RKO (cell line): ENCODE measurements around the gene TUBD1.
"Not testable (repeated sequence)": the region's sequence is repeated elsewhere in the genome, so short reads cannot be mapped to it uniquely, and the experiment has no call there.

Experiments used
- DNase-seq: peaks from one replicate; pipeline ENCODE4 v3.0.0-alpha.2; 2016; ENCODE audit warnings: low spot score

Gene TUBD1, protein sequence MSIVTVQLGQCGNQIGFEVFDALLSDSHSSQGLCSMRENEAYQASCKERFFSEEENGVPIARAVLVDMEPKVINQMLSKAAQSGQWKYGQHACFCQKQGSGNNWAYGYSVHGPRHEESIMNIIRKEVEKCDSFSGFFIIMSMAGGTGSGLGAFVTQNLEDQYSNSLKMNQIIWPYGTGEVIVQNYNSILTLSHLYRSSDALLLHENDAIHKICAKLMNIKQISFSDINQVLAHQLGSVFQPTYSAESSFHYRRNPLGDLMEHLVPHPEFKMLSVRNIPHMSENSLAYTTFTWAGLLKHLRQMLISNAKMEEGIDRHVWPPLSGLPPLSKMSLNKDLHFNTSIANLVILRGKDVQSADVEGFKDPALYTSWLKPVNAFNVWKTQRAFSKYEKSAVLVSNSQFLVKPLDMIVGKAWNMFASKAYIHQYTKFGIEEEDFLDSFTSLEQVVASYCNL

GRCh38 chr17:59892924-59893675 lies at the start of gene TUBD1, which contains the start of gene RPS6KB1:
Gene TUBD1, minus strand, starts transcription at chr17:59892943. Its CDS starts 1,941 bp downstream, at chr17:59891002.
Gene RPS6KB1, plus strand, starts transcription at chr17:59893121. Its CDS starts 64 bp downstream, at chr17:59893185.
- DNase-seq = no peak

DNA sequence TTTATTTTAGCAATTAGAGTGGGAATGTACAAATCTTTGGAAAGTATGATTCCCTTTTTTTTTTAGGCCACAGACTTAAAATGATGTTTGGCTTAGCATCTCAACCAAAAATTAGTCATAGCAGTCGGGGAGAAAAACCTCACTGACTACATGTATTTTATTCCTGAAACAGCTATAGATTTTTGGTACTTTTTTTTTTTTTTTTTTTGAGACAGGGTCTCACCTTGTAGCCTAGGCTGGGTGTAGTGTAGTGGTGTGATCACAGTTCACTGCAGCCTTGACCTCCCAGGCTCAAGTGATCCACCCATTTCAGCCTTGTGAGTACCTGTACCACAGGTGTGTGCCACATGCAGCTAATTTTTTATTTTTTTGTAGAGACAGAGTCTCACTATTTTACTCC lies 48.4 kb upstream of the TUBD1 start:
- DNase-seq = no peak

DNA sequence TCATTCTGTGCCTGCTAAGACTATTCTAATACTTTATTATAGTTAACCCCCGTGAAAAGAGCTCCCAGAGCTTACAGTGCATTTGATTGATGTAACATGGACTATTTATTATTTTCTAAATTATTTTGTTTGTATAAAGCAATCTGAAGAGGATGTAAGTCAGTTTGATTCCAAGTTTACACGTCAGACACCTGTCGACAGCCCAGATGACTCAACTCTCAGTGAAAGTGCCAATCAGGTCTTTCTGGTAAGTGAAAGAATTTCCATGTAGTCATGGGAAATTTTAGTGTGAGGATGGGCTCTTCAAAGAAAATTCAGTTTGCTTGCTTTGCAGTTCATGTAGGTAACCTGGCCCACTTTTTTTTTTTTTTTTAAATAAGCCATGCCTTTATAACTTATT lies 48.0 kb upstream of the TUBD1 start:
- not testable (repeated sequence) for DNase-seq

GRCh38 chr17:59933317-59933716 lies 40.6 kb upstream of the TUBD1 start:
- not testable (repeated sequence) for DNase-seq

GRCh38 chr17:59930768-59931167 lies 38.0 kb upstream of the TUBD1 start:
- DNase-seq = not testable (repeated sequence)

DNA sequence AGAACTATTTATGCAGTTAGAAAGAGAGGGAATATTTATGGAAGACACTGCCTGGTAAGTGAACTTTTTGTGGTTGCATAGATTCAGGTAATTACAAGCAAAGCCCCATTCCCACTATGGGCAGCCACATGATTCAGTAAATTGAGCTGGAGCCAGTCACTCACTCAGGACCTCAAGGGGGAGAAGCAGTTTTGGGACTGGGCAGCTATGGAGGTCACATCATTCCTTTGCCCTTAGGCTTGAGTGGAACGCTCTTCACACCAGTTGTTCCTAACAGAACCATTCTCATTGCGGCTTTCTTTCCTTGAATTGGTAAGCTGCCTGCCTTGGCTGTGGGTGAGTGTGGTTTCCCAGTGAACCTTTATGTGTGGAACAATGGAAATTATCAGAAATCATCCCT lies 37.4 kb upstream of the TUBD1 start:
- not testable (repeated sequence) for DNase-seq

DNA sequence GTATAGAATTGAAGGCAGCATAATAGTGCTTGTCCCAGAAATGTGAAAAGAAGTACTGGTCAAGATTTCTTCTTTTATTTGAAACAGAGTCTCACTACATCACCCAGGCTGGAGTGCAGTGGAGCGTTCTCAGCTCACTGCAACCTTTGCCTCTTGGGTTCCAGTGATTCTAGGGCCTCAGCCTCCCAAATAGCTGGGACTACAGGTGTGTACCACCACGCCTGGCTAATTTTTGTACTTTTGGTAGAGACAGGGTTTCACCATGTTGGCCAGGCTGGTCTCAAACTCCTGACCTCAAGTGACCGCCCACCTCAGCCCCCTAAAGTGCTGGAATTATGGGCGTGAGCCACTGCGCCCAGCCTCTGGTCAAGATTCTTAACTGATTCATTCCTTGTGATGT lies 27.9 kb upstream of the TUBD1 start:
- DNase-seq = not testable (repeated sequence)

DNA sequence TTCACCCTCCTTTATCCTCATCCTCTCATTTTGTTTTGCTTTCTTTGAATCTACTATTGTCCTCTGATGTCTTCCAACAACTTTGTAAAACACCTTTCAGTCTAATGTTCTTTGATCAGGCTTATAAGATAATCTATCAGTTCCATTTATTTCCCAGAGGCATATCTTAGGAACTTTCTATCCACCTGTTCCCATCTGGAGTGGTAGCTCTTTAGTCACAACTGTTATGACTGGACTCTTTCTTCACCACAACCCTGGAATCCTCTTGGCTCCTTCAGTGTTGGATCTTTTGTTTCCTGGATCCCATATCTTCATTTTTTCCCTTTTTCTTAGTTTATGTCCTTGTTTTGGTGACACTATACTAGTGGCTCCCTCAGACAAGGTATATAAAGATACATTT lies 23.7 kb upstream of the TUBD1 start:
- DNase-seq = no peak

DNA sequence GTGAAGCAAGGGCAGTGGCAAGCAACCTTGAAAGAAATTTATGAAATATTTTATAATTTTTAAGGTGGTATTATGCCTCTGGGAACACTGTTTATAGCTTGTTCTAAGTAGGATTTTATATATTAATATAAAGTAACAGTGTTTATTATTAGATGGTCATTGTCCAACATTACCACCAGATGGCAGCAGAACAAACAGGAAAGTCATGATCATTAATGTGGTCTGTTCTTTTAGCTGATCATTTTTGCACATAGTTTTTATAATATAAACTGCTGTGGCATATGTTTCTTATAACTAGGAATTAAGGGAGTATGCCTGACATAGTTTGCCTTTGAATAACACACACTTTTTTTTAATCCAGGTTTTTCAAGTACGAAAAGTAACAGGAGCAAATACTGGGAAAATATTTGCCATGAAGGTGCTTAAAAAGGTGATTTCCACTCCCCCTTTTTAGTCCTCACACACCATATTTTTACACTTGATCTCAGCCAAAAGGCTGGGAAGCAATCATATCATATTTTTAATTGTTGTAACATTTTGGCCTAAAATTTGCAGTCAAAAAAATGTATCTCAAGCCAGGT lies 21.6 kb upstream of the TUBD1 start:
- peak; percentile 66 for DNase-seq

- DNase-seq = no peak
These were observed 14.7 kb upstream of the TUBD1 start for GRCh38 chr17:59907467-59907866.

GRCh38 chr17:59903455-59903854 lies 10.7 kb upstream of the TUBD1 start:
- no peak for DNase-seq

DNA sequence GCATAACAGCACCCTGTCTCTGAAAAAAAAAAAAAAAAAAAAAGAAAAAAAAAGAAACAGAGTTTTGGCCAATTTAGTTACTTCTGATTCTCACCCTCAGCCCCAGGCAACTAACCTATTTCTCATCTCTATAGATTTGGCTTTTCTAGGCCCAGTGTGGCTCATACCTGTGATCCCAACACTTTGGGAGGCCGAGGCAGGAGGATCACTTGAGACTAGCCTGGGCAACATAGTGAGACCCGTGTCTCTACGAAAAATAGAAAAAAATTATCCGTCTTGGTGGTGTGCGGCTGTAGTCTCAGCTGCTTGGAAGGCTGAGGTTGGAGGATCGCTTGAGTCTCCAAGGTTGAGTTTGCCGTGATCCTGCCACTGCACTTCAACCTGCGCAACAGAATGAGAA lies 8.9 kb upstream of the TUBD1 start:
- no peak for DNase-seq

DNA sequence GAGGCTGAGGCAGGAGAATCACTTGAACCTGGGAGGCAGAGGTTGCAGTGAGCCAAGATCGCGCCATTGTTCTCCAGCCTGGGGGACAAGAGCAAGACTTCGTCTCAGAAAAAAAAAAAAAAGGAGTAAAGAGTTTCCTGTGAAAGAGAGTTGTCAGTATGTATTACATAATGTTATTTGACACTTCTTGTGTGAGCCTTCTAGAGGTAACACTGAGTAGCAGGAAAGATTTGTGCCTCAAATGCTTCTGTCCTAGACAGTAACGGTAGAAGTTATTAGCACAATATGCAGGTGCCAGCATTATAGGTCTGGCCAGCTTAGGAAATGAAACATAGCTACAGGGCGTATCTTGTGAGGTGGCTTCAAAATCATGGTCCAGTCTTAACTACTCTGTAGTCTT lies 6.4 kb upstream of the TUBD1 start:
- no peak for DNase-seq

DNA sequence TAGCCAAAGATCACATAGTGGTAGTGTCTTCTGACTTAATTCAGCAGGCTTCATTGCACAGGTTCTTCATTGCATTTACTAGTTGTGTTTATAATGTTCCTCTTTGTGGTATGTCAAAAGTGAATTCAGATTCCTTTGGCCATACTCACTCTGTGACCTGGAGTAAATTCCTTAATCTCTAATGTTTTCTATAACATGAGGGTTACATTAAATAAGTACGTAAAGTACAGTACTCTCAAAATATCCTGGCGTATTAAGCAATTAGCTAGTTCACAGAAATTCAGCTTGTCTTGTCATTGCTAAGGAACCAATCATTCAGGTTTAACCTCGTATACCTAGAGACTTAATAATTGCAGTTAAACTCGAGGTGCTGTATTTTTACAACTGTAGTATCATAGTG lies 4.3 kb upstream of the TUBD1 start:
- DNase-seq = no peak

DNA sequence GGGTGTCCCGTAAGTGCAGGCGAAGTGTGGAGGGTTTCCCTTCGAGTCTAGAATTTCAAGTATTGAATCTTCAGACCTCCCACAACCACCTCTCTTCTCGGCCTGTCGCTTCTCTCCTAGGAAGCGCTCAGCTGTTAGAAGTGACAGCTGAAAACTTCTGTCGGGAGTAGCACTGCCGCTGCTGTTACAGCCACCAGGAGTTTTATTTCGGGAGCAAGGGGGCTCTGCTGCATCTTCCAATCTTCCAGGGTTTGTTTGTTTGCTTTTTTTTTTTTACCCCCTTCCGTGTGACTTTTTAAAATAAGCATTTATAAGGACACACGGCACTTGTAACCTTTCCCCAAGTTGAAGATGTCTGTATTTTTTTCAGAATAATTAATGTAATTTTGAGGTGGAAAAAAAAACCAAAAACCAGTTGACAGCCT lies 945 bp upstream of the TUBD1 start:
- peak; percentile 56 for DNase-seq

DNA sequence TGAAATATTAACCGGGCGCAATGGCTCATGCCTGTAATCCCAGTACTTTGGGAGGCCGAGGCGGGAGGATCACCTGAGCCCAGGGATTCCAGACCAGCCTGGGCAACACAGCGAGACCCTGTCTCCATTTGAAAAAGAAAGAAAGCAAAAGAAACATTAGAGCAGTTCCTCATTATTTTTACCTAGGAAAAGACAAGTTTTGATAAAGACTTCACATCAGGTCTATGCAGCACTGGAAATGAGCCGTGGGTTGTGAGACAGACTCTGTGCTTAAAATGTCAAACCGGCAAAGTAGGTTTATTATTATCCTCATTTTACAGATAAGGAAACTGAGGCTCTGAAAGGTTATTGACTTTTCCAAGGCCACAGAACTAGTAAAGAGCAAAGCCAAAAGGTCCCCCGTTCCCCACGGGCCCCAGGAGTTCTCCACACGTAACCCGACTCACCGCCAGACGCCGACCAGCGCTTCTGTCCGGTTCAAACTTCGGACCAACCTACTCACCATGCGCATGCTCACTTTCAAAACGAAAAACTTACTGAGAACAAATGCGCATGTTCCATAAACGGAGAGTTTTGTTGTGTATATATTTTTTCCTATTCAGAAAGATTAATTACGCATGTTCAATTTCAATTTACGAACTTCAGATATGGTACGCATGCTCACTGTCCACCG lies 356 bp downstream of the TUBD1 start:
- DNase-seq = peak; percentile 99

DNA sequence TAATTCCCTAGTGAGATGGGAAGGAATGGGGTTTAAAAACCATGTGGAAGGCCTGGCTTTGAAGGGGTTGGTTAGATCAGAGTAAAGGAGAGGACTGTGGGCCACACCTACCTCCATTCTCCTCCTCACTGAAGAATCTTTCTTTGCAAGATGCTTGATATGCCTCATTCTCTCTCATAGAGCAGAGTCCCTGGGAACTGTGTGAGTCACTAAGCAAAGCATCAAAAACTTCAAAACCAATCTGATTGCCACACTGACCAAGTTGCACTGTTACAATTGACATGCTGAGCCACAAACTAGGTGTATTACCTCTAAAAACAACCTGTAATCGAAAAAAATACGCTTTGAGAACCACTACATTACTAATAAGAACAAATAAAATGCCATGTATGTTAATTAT lies 2.0 kb downstream of the TUBD1 start:
- peak; percentile 66 for DNase-seq

DNA sequence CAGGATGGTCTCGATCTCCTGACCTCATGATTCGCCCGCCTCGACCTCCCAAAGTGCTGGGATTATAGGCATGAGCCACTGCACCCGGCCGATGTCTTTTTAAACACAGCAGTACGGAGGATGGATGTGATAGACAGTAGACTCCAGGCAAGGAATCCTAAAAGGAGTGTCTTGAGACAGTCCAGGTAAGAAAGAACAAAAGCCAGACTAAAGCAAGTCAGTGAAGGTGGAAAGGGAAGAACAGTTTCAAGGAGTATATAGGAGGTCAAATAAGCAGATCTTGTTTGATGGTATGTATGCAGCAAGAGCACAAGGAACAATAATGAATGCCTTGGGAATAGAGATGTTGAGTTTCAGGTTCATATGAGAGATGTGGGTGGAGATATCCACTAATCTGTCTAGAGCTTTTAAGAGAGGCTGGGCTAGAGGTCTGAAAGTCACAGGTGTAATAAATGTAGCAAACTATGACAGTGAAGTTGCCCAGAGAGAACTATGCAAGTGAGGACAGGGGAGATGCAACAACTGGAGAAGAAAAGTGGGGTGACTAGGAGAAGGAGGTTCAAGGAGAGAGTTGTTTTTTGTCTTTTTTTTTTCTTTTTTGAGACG lies 4.5 kb downstream of the TUBD1 start:
- DNase-seq = no peak

GRCh38 chr17:59884861-59885260 lies 7.9 kb downstream of the TUBD1 start:
- DNase-seq = no peak

GRCh38 chr17:59878624-59879023 lies 14.1 kb downstream of the TUBD1 start:
- no peak for DNase-seq

- no peak for DNase-seq
These were observed 14.8 kb downstream of the TUBD1 start for GRCh38 chr17:59877965-59878364.

- no peak for DNase-seq
These were observed 16.6 kb downstream of the TUBD1 start for GRCh38 chr17:59876107-59876506.
